DOHH2 (cell line): ENCODE data around the gene REEP3.

Experiments
- CTCF ChIP-seq: fragments of 200-600 bp; sonication (generic); IDR thresholded peaks from one replicate; pipeline ENCODE4 v1.5.1; 2014; ENCODE audit warnings: antibody characterized with exemption, mild to moderate bottlenecking, low read depth, low read length; ENCODE audit not compliant: poor library complexity, severe bottlenecking
- EZH2phosphoT487 ChIP-seq: fragments of 200-600 bp; sonication (generic); IDR thresholded peaks from 2 replicates; pipeline ENCODE4 v1.6.1; 2017; ENCODE audit warnings: borderline replicate concordance, mild to moderate bottlenecking, antibody characterized with exemption, low read length, moderate library complexity, mixed read lengths

GRCh38 chr10:63582690-63583089 is 61.5 kb downstream of the REEP3 start:
- TF ChIP-seq CTCF (no peak), EZH2phosphoT487 (no peak)
